T-helper 22 cell (primary cell): ENCODE results near the gene GJD2.

Experiments used
- DNase-seq: peaks from one replicate; pipeline ENCODE4 v3.0.0-alpha.2; 2020; ENCODE audit warnings: low read depth

Gene GJD2

GRCh38 chr15:34754674-34755418, at the start of gene GJD2:
TSS of gene GJD2 (minus strand) at chr15:34754998. CDS start at chr15:34754488, 510 bp downstream.
- DNase-seq: no peak

GRCh38 chr15:34804113-34804512, 49.3 kb upstream of the GJD2 start:
- DNase-seq: no peak

- DNase-seq: no peak
Measured at GRCh38 chr15:34802803-34803750, 48.3 kb upstream of the GJD2 start.

- DNase-seq: no peak
Measured at GRCh38 chr15:34802371-34802770, 47.6 kb upstream of the GJD2 start.

DNA sequence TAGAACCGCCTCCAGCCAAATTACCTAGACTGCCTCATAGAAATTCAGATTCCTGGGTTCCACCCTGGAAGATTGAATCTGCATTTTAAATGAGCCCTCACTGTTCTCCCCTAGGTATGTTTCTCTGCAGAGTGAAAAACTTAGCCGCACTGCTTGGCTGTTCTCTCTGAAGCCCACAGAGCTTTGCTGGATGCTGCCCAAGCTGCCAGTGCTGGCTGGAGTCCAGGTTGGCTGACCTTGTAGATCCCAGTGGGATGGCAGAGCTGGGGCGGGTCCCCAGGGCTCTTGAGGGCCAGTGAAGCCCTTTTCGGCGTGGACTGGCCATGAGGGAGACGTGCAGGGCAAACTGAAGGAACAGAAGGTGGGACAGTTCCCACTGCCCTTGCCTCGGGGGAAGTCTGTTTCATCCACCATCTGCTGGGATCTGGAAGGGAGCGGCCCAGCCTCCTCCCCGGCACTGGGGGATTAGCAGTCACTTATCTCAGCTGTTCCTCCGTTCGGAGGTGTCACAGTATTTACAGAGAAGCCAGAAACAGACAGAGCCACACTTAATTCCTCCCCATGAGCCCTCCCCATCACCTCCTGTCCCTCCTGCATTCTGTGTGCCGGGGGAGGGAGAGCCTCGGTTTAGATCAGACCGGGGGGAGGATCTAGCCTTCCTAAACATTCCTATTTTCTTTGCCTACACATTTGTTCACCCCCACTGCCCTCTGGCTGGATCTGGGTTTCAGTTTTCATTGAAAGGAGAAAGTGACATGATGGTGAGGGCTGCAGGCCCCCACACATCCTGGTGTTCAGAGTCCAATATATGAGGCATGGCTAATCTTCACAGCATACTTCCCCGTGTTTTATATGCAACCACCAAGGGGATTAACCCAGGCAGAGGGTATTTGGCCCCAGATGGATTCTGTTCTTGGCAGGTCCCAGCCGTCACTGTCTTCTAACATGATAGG, 44.6 kb upstream of the GJD2 start:
- no peak for DNase-seq

DNA sequence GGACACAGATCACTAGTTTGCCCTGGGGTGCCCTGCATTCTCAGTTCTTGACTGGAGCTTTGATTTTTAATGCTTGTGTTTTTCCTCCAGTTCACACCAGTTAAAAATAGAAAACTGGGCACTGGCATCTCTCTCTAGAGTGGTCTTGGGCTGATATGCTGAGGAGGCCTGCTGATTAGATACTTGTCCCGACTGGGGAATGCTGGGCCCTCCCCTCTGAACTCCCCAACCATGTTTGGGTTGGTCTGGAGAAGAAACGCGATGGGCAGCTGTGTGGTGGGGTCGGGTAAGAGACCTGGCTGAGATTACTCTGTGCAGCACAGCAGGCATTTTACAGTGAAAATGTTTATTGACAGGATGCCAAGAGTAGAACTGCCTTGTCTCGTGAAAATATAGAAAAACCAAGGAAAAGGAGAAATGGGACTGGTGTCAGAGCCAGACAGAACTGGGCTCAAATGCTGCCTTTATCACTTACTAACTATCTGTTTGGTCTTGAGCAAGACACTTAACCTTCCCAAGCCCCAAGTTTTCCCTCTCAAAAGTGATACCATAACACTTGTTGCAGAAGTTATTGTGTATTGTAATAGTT, 42.1 kb upstream of the GJD2 start:
- DNase-seq: no peak

- DNase-seq: no peak
Measured at GRCh38 chr15:34795267-34796081, 40.7 kb upstream of the GJD2 start, which contains the start of gene ACTC1. TSS of gene ACTC1 (minus strand) at chr15:34795549. CDS start at chr15:34794808, 741 bp downstream.

DNA sequence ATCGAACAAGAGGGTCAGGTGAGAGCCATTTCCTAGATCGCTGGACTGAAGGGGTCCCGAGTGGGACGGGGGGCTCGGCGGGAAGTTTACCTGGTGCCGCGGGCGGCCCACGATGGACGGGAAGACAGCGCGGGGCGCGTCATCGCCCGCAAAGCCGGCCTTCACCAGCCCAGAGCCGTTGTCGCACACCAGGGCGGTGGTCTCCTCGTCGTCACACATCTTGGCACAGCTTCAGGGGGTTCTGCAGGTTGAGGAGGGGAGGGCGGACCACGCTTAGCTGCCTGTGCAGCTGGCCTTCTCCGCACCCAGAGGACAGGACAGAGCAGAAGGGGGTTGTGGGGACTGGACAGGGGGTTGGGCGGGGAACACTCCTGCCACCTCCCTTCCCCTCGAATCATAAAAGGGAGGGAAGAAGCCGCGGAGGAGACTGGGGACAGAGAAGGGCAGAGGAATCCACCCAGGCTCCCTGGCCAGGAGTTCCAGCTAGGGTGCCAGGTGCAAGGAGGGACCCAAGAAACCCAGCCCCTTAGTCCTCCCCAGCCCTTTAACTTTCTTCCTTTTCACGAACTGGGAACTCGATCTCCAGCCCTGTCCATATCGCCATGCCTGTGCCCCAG, 39.9 kb upstream of the GJD2 start:
- DNase-seq: no peak

DNA sequence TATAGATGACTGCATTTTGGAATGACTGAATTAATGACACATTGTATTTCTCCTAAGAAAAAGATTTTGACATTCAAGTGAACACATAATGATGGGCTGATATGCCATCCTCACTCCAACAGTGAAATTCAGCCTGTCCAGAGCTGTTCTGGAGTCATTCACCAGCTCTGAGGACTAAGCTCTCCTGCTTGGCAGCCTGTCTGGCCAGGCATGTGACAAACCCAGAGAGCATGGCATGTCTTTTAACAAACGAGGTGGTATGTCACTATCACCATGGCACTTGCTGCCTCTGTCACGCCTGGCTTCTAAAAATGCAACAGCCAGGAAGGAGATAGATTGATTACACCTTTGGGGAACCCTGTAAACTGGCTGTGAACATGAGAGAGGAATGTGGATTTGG, 39.1 kb upstream of the GJD2 start:
- DNase-seq: no peak

DNA sequence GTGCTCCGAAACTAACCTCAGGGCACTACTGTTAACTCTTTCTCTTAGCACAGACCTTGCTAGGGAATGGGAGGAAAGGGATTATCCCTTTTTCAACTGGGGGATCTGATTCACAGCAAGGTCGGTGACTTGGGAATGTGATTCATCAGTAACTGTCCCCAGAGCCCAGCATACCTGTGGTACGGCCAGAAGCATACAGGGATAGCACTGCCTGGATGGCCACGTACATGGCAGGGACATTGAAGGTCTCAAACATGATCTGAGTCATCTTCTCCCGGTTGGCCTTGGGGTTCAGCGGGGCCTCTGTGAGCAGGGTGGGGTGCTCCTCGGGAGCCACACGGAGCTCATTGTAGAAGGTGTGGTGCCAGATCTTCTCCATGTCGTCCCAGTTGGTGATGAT, 38.3 kb upstream of the GJD2 start:
- DNase-seq: no peak

- no peak for DNase-seq
Measured at GRCh38 chr15:34791701-34792100, 36.9 kb upstream of the GJD2 start.

GRCh38 chr15:34790121-34790520, 35.3 kb upstream of the GJD2 start:
- DNase-seq: no peak

GRCh38 chr15:34789326-34789725, 34.5 kb upstream of the GJD2 start:
- no peak for DNase-seq

- no peak for DNase-seq
Measured at GRCh38 chr15:34786206-34786605, 31.4 kb upstream of the GJD2 start.

- DNase-seq: no peak
Measured at GRCh38 chr15:34783991-34784390, 29.2 kb upstream of the GJD2 start.

- no peak for DNase-seq
Measured at GRCh38 chr15:34783431-34783830, 28.6 kb upstream of the GJD2 start.

DNA sequence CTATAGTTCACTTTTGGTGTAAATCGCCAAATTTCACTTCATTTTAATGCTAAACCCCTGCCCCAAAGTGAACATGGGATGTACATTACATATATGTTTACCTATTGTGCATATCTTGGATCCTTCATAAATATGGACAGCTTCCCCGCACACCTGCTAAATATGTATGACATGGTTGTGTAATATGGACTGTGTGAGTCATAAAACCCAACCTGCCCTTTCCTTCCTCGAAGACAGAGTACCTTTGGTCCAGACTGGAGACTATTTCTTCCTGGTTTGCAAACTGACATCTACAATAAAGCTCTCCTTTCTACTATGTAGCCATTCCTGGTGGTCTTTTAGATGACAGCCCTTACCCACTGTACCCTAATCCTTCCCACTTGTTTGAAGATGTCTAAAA, 28.1 kb upstream of the GJD2 start:
- DNase-seq: no peak

DNA sequence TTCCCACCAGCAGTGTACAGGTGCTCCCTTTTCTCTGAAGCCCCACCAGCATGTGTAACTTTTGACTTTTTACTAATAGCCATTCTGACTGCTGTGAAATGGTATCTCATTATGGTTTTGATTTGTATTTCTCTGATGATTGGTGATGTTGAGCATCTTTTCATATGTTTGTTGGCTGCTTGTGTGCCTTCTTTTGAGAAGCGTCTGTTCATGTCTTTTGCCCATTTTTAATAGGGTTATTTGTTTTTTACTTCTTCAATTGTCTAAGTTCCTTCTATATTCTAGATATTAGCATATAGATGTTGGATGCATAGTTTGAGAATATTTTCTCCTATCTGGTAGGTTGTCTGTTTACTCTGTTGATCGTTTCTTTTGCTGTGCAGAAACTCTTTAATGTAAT, 25.9 kb upstream of the GJD2 start:
- no peak for DNase-seq

DNA sequence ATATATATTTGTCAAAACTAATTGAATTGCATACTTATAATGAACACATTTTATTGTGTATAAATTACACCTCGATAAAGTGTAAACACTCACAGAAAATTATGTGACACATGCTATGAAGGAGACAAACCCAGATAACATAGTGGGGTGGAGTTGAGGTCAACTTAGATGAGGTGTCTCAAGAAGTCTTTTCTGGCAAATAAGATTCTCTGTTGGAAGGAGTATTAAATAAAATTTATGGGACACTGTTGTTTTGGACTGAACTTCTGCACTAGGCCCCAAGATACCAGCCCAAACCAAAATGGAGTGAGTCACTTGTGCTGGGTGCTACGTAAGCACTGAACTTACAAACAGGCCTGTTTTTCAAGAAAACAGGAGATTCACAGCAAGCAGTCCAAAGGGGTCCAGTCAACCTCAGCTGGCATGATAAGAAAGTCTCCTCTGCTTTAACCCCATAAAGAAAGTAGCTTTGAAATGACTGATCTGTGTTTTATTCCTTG, 21.9 kb upstream of the GJD2 start:
- no peak for DNase-seq

- DNase-seq: no peak
Measured at GRCh38 chr15:34773917-34774316, 19.1 kb upstream of the GJD2 start.
